Liver (tissue), 9 donors: ENCODE data around the gene C1orf53. TPM values are rescaled to one million over a fixed set of nuclear protein-coding genes. Genes with fewer than 3 reads are reported as not detected.

Experiments used
- DNase-seq: peaks from one replicate; pipeline ENCODE4 v3.0.0-alpha.2; 2017; ENCODE audit warnings: low spot score
- H3K27ac ChIP-seq, 2 donors: one replicate each; pipeline ENCODE4 v1.7.0; 2013; ENCODE audit warnings: inconsistent platforms in 2 of 2, low read length in 2 of 2, control low read depth in 1 of 2, low read depth in 1 of 2, mild to moderate bottlenecking in 1 of 2
- H3K27me3 ChIP-seq, 4 donors: one replicate each; pipeline versions ENCODE4 v1.6.1 to v1.7.0; 2013; ENCODE audit warnings: low read length in 3 of 4, inconsistent platforms in 1 of 4, mild to moderate bottlenecking in 1 of 4, moderate library complexity in 1 of 4; ENCODE audit not compliant: control insufficient read depth in 4 of 4, insufficient read depth in 4 of 4
- H3K36me3 ChIP-seq, 4 donors: one replicate each; pipeline versions ENCODE4 v1.6.1 to v1.7.0; 2013; ENCODE audit warnings: low read length in 3 of 4, mild to moderate bottlenecking in 3 of 4, low read depth in 1 of 4, moderate library complexity in 1 of 4; ENCODE audit not compliant: control insufficient read depth in 4 of 4, insufficient read depth in 3 of 4
- H3K4me1 ChIP-seq, 4 donors: one replicate each; pipeline versions ENCODE4 v1.6.1 to v1.7.0; 2013; ENCODE audit warnings: low read length in 3 of 4, mild to moderate bottlenecking in 3 of 4, moderate library complexity in 1 of 4; ENCODE audit not compliant: control insufficient read depth in 4 of 4, insufficient read depth in 4 of 4
- H3K4me3 ChIP-seq, 3 donors: one replicate each; pipeline versions ENCODE4 v1.6.1 to v1.7.0; 2013; ENCODE audit warnings: low read length in 3 of 3, control low read depth in 1 of 3, low read depth in 1 of 3, mild to moderate bottlenecking in 1 of 3
- H3K9ac ChIP-seq, 2 donors: one replicate each; pipeline ENCODE4 v1.7.0; 2013; ENCODE audit warnings: low read length in 2 of 2, mild to moderate bottlenecking in 2 of 2, moderate library complexity in 2 of 2, control low read depth in 1 of 2, low read depth in 1 of 2
- H3K9me3 ChIP-seq, 4 donors: one replicate each; pipeline versions ENCODE4 v1.6.1 to v1.7.0; 2013; ENCODE audit warnings: low read length in 3 of 4; ENCODE audit not compliant: control insufficient read depth in 4 of 4
- EGR1 ChIP-seq, 2 donors: IDR thresholded peaks; 2 replicates each; pipeline ENCODE4 v1.6.1; 2016 to 2018; ENCODE audit warnings: antibody characterized with exemption in 2 of 2, low read depth in 2 of 2
- FOXA1 ChIP-seq: IDR thresholded peaks from 2 replicates; pipeline ENCODE4 v1.6.1; 2016; ENCODE audit warnings: antibody characterized with exemption
- FOXA2 ChIP-seq: IDR thresholded peaks from 2 replicates; pipeline ENCODE4 v1.6.1; 2016; ENCODE audit warnings: antibody characterized with exemption
- GABPA ChIP-seq, 2 donors: IDR thresholded peaks in 1 of 2; conservative IDR thresholded peaks in 1 of 2; 2 replicates each; pipeline ENCODE4 v1.6.1; 2016; ENCODE audit warnings: antibody characterized with exemption in 2 of 2, mild to moderate bottlenecking in 1 of 2, moderate library complexity in 1 of 2
- HNF4A ChIP-seq, 2 donors: conservative IDR thresholded peaks; 2 replicates each; pipeline ENCODE4 v1.6.1; 2016; ENCODE audit warnings: antibody characterized with exemption in 2 of 2, mild to moderate bottlenecking in 2 of 2
- HNF4G ChIP-seq: IDR thresholded peaks from 2 replicates; pipeline ENCODE4 v1.6.1; 2016; ENCODE audit warnings: antibody characterized with exemption
- JUND ChIP-seq, 2 donors: IDR thresholded peaks; 2 replicates each; pipeline ENCODE4 v1.6.1; 2016; ENCODE audit warnings: antibody characterized with exemption in 2 of 2
- NR2F2 ChIP-seq: IDR thresholded peaks from 2 replicates; pipeline ENCODE4 v1.6.1; 2016; ENCODE audit warnings: antibody characterized with exemption
- RAD21 ChIP-seq, 2 donors: IDR thresholded peaks; 2 replicates each; pipeline ENCODE4 v1.6.1; 2016; ENCODE audit warnings: antibody characterized with exemption in 2 of 2, mild to moderate bottlenecking in 2 of 2
- RXRA ChIP-seq, 2 donors: IDR thresholded peaks; 2 replicates each; pipeline ENCODE4 v1.6.1; 2017 to 2018; ENCODE audit warnings: antibody characterized with exemption in 2 of 2, mild to moderate bottlenecking in 1 of 2
- SP1 ChIP-seq: IDR thresholded peaks from 2 replicates; pipeline ENCODE4 v1.6.1; 2018; ENCODE audit warnings: antibody characterized with exemption, mild to moderate bottlenecking
- TAF1 ChIP-seq: conservative IDR thresholded peaks from 2 replicates; pipeline ENCODE4 v1.6.1; 2016; ENCODE audit warnings: antibody characterized with exemption, mild to moderate bottlenecking
- YY1 ChIP-seq: IDR thresholded peaks from 2 replicates; pipeline ENCODE4 v1.6.1; 2016; ENCODE audit warnings: antibody characterized with exemption, mild to moderate bottlenecking
- WGBS: extraction: QIAGEN DNeasy Blood & Tissue Kit; methylation state at CpG from one replicate; pipeline ENCODE4 v1.1.7; 2013; 5-methylcytosine and 5-hydroxymethylcytosine counted together
- polyA plus RNA-seq, 2 donors: library from polyadenylated mRNA; stranded (reverse) in 1 of 2; unstranded in 1 of 2; fragments of 200-250 nt in 1 of 2; fragments of >200 nt in 1 of 2; fragmentation: Nextera tagmentation in 1 of 2; extraction: Ambion mirVana in 1 of 2; gene quantifications; one replicate each; pipeline versions ENCODE4 v1.2.1 to v1.2.3, GENCODE V29; 2013 to 2015
- total RNA-seq, 2 donors: library from RNA; depleted of rRNA; stranded (reverse); fragments of >200 nt; gene quantifications; one replicate each; pipeline ENCODE4 v1.2.3, GENCODE V29; 2014
- TF ChIP-seq, protein P1 (sequence below): IDR thresholded peaks from 2 replicates; pipeline ENCODE4 v1.6.1; 2016; ENCODE audit warnings: antibody characterized with exemption
- TF ChIP-seq, protein P2 (sequence below): IDR thresholded peaks from 2 replicates; pipeline ENCODE4 v1.6.1; 2016; ENCODE audit warnings: antibody characterized with exemption
- TF ChIP-seq, protein P3 (sequence below): IDR thresholded peaks from 2 replicates; pipeline ENCODE4 v1.6.1; 2016; ENCODE audit warnings: antibody characterized with exemption, mild to moderate bottlenecking
- TF ChIP-seq, protein P4 (sequence below): IDR thresholded peaks from 2 replicates; pipeline ENCODE4 v1.6.1; 2016; ENCODE audit warnings: antibody characterized with exemption
- TF ChIP-seq, protein P5 (sequence below): fragments of 150-350 bp; IDR thresholded peaks from 2 replicates; pipeline ENCODE4 v1.5.1; 2017; ENCODE audit warnings: improper control_type of control experiment, low read depth, low read length; ENCODE audit not compliant: missing input control
- donor health status: healthy.
- donor health status: healthy.
- donor health status: healthy.
- donor health status: healthy.
- donor health status: healthy.

Gene C1orf53
- total and polyA plus RNA-seq, 4 donors: 5.5 to 20.5 (median 9.5) TPM

DNA sequence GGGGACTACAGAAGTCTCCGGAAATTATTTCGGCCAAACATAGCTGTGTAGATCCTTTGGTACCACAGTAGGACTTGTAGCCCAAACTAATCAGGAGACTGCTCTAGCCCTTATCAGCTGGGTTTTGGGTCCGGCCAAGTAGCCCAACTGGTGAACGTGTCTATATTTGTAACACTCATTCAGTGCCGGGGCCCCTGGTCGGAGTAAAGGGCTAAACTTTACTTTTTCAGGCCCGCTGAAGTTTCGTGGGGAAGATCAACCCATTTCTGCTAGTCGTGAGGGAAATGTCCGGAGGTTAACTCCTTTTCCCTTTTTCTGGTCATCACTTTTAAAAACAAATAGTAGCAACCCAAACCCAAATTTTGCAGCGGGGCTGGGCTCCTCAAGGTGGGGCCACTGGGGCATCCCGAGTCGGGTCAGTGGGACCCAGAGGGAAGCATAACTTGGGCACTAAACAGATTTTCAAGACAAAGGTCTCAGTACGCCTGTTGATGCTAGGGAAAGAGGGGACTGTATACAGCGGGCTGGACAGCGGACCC, 16.4 kb downstream of the C1orf53 start:
- Histone ChIP-seq H3K4me3 (peak overlapping the region in 1 of 3 donors; percentile 8), H3K27ac (no peak overlapping the region), H3K27me3 (peaks cover 3 to 45% (median 15%) of the 10 kb centered on the region in 4 donors), H3K9me3 (peaks cover 0 to 2% (median 0%) of the 10 kb centered on the region in 4 donors), H3K4me1 (peaks cover 12 to 37% (median 25%) of the 10 kb centered on the region in 4 donors), H3K36me3 (no peaks in the 10 kb centered on the region), H3K9ac (no peak overlapping the region)
- TF ChIP-seq EGR1 (IDR thresholded peaks at IDR 0.05; ENCODE audit: low read depth in 2 of 2) (no peak), YY1 (no peak), GABPA (IDR thresholded peaks at IDR 0.05 in 1 of 2, conservative IDR thresholded peaks at IDR 0.05 in 1 of 2) (no peak), TAF1 (no peak), HNF4G (no peak), SP1 (no peak), NR2F2 (no peak), JUND (IDR thresholded peaks at IDR 0.05) (no peak), FOXA2 (no peak), RAD21 (IDR thresholded peaks at IDR 0.05) (no peak), FOXA1 (no peak), RXRA (IDR thresholded peaks at IDR 0.05) (no peak), HNF4A (conservative IDR thresholded peaks at IDR 0.05) (no peak)
- TF ChIP-seq, protein P1, sequence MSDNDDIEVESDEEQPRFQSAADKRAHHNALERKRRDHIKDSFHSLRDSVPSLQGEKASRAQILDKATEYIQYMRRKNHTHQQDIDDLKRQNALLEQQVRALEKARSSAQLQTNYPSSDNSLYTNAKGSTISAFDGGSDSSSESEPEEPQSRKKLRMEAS: no peak
- TF ChIP-seq, protein P2, sequence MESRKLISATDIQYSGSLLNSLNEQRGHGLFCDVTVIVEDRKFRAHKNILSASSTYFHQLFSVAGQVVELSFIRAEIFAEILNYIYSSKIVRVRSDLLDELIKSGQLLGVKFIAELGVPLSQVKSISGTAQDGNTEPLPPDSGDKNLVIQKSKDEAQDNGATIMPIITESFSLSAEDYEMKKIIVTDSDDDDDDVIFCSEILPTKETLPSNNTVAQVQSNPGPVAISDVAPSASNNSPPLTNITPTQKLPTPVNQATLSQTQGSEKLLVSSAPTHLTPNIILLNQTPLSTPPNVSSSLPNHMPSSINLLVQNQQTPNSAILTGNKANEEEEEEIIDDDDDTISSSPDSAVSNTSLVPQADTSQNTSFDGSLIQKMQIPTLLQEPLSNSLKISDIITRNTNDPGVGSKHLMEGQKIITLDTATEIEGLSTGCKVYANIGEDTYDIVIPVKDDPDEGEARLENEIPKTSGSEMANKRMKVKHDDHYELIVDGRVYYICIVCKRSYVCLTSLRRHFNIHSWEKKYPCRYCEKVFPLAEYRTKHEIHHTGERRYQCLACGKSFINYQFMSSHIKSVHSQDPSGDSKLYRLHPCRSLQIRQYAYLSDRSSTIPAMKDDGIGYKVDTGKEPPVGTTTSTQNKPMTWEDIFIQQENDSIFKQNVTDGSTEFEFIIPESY: no peak
- TF ChIP-seq, protein P3, sequence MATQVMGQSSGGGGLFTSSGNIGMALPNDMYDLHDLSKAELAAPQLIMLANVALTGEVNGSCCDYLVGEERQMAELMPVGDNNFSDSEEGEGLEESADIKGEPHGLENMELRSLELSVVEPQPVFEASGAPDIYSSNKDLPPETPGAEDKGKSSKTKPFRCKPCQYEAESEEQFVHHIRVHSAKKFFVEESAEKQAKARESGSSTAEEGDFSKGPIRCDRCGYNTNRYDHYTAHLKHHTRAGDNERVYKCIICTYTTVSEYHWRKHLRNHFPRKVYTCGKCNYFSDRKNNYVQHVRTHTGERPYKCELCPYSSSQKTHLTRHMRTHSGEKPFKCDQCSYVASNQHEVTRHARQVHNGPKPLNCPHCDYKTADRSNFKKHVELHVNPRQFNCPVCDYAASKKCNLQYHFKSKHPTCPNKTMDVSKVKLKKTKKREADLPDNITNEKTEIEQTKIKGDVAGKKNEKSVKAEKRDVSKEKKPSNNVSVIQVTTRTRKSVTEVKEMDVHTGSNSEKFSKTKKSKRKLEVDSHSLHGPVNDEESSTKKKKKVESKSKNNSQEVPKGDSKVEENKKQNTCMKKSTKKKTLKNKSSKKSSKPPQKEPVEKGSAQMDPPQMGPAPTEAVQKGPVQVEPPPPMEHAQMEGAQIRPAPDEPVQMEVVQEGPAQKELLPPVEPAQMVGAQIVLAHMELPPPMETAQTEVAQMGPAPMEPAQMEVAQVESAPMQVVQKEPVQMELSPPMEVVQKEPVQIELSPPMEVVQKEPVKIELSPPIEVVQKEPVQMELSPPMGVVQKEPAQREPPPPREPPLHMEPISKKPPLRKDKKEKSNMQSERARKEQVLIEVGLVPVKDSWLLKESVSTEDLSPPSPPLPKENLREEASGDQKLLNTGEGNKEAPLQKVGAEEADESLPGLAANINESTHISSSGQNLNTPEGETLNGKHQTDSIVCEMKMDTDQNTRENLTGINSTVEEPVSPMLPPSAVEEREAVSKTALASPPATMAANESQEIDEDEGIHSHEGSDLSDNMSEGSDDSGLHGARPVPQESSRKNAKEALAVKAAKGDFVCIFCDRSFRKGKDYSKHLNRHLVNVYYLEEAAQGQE: no peak
- TF ChIP-seq, protein P4, sequence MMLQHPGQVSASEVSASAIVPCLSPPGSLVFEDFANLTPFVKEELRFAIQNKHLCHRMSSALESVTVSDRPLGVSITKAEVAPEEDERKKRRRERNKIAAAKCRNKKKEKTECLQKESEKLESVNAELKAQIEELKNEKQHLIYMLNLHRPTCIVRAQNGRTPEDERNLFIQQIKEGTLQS: no peak
- TF ChIP-seq, protein P5, sequence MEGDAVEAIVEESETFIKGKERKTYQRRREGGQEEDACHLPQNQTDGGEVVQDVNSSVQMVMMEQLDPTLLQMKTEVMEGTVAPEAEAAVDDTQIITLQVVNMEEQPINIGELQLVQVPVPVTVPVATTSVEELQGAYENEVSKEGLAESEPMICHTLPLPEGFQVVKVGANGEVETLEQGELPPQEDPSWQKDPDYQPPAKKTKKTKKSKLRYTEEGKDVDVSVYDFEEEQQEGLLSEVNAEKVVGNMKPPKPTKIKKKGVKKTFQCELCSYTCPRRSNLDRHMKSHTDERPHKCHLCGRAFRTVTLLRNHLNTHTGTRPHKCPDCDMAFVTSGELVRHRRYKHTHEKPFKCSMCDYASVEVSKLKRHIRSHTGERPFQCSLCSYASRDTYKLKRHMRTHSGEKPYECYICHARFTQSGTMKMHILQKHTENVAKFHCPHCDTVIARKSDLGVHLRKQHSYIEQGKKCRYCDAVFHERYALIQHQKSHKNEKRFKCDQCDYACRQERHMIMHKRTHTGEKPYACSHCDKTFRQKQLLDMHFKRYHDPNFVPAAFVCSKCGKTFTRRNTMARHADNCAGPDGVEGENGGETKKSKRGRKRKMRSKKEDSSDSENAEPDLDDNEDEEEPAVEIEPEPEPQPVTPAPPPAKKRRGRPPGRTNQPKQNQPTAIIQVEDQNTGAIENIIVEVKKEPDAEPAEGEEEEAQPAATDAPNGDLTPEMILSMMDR: no peak
- 11% methylated on average over 16 of the region's 16 CpGs for WGBS
- DNase-seq: no peak
